ENCODE measurements around the gene WDFY4. TPM values are rescaled to one million over a fixed set of nuclear protein-coding genes. Genes with fewer than 3 reads are reported as not detected.

The WDFY4 gene
- total RNA-seq, 1 donor from 2014 or later = 6.4 TPM

DNA sequence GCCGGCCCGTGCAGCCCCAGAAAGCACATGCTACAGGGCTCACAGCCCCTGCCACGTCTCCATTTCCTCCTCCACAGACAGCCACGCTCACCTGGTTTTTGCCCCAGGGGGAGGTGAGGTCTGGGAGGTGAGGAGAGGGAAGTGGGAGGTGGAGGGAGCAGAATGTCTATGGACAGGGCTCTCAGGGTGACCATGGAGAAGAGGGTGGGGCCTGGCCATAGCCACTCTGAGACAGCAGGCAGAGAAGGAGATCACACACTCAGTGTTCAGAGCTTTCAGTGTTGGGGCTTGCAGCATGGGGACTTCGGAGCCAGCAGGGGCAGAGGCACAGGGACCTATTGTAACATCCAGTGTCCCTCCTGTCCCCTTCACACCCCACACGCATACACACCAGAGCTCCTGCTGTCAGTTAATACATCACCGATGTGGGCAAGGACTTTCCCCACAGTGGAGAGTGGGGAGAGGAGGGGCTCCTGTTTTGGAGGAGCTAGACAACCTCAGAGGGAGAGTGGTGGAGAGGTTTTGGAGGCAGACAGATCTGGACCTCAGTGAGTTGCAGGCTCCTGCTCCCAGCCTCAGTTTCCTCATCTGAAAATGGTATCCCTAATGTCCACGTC lies 14.4 kb downstream of the WDFY4 start:
- no peak overlapping the region for H3K27ac ChIP-seq
- intact Hi-C loops (cut with DNase I) = no loop called here
- H3K4me1 ChIP-seq = no peaks in the 10 kb centered on the region
- peak in 1 of 2 donors; percentile 80 for DNase-seq (ENCODE audit: extremely low spot score in 2 of 2)
- H3K36me3 ChIP-seq = no peaks in the 10 kb centered on the region
- no peak overlapping the region for H3K4me3 ChIP-seq
- no peaks in the 10 kb centered on the region for H3K27me3 ChIP-seq
- no peak for TF ChIP-seq POLR2A (IDR thresholded peaks at IDR 0.05)
- TF ChIP-seq, protein P1, sequence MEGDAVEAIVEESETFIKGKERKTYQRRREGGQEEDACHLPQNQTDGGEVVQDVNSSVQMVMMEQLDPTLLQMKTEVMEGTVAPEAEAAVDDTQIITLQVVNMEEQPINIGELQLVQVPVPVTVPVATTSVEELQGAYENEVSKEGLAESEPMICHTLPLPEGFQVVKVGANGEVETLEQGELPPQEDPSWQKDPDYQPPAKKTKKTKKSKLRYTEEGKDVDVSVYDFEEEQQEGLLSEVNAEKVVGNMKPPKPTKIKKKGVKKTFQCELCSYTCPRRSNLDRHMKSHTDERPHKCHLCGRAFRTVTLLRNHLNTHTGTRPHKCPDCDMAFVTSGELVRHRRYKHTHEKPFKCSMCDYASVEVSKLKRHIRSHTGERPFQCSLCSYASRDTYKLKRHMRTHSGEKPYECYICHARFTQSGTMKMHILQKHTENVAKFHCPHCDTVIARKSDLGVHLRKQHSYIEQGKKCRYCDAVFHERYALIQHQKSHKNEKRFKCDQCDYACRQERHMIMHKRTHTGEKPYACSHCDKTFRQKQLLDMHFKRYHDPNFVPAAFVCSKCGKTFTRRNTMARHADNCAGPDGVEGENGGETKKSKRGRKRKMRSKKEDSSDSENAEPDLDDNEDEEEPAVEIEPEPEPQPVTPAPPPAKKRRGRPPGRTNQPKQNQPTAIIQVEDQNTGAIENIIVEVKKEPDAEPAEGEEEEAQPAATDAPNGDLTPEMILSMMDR (IDR thresholded peaks at IDR 0.05) = no peak
- no peak for TF ChIP-seq POLR2AphosphoS5 (IDR thresholded peaks at IDR 0.05; ENCODE audit: insufficient read depth in 1 of 2, low read depth in 1 of 2)
- no peaks in the 10 kb centered on the region for H3K9me3 ChIP-seq

DNA sequence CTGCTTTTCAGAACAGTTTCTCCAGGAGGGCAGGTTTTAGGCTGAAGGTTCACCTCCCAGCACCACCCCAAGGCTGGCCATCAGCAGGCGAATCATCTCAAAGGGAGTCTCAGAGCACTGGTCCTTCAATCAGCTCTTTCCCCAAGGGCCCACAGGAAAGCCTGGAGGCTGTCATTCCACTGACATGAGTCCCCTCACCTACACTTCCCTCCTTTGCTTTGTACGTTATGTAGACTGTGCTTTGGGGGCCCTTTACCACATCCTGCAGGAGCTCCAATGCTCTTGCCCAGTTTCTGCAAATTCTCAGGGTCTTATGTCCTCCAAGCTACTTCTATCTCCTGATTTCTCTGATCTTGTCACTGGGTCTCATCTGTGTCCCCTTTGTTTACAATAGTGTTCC lies 15.4 kb downstream of the WDFY4 start:
- intact Hi-C loops (cut with DNase I) = no loop called here
- H3K4me1 ChIP-seq = no peaks in the 10 kb centered on the region
- peak in 1 of 2 donors; percentile 49 for DNase-seq (ENCODE audit: extremely low spot score in 2 of 2)
- H3K27ac ChIP-seq = no peak overlapping the region
- no peaks in the 10 kb centered on the region for H3K9me3 ChIP-seq
- H3K36me3 ChIP-seq = no peaks in the 10 kb centered on the region
- H3K4me3 ChIP-seq = no peak overlapping the region
- no peak for TF ChIP-seq POLR2A (IDR thresholded peaks at IDR 0.05)
- TF ChIP-seq POLR2AphosphoS5 (IDR thresholded peaks at IDR 0.05; ENCODE audit: insufficient read depth in 1 of 2, low read depth in 1 of 2) = no peak
- TF ChIP-seq, protein P1 (IDR thresholded peaks at IDR 0.05) = no peak
- no peaks in the 10 kb centered on the region for H3K27me3 ChIP-seq

DNA sequence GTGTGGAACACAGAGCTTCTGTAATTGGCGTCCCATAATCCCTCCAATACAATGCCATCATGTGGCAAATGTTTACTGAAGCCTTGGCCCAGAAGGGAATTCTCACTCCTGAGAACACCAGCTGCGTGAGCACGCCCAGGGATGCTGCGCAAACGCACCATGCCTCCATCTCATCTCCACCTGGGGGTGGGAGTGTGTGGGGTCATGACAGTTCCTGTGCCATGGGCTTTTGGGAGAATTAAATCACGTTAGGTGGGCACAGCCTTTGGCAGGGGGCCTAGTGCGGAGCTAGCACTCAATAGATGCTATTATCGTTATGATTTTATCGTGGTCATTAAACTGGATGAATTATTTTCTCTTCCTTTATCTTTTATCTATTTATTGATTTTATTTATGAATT lies 15.8 kb downstream of the WDFY4 start:
- TF ChIP-seq, protein P1 (IDR thresholded peaks at IDR 0.05) = no peak
- TF ChIP-seq POLR2AphosphoS5 (IDR thresholded peaks at IDR 0.05; ENCODE audit: insufficient read depth in 1 of 2, low read depth in 1 of 2) (no peak), POLR2A (IDR thresholded peaks at IDR 0.05) (no peak)
- H3K9me3 ChIP-seq = no peaks in the 10 kb centered on the region

DNA sequence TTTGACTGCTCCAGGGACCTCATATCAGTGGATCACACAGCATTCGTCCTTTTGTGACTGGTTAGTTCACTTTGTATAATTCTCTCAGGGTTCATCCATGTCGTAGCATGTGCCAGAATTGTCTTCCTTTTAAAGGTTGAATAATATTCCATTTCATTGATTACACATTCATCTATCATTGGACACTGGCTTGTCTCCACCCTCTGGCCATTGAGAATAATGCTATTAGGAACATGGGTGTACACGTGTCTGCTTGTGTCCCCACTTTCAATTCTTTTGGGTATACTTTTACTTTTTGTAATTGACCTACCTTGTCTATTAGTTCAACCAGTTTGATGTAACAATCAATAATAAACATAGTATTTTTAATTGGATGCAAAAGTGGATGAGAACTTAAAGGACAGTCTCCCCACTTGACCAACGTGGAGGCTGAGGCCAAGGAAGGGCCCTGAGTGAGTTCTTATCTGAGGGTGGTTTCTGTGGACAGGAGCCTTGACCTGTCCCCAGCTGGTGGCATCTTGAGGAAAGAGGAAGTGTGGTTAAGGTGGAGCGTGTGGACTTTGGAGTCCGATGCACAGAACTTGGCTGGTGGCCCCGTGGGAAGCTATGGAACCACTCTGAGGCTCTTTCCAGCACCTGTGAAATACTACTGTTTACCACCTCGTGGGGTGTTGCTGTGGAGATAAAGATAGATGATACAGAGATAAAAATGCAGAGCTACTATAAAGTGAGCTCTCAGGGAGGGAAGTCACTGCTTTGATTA lies 16.6 kb downstream of the WDFY4 start:
- no peaks in the 10 kb centered on the region for H3K27me3 ChIP-seq
- no peak overlapping the region for H3K4me3 ChIP-seq
- H3K4me1 ChIP-seq = no peaks in the 10 kb centered on the region
- no peaks in the 10 kb centered on the region for H3K9me3 ChIP-seq
- H3K36me3 ChIP-seq = no peaks in the 10 kb centered on the region
- DNase-seq (ENCODE audit: extremely low spot score in 2 of 2) = peak in 1 of 2 donors; percentile 32
- TF ChIP-seq, protein P1 (IDR thresholded peaks at IDR 0.05) = no peak
- TF ChIP-seq POLR2AphosphoS5 (IDR thresholded peaks at IDR 0.05; ENCODE audit: insufficient read depth in 1 of 2, low read depth in 1 of 2) (no peak), POLR2A (IDR thresholded peaks at IDR 0.05) (no peak)
- intact Hi-C loops (cut with DNase I) = no loop called here
- no peak overlapping the region for H3K27ac ChIP-seq

More for the DNA sequence above, 15.8 kb downstream of the WDFY4 start:
- Histone ChIP-seq H3K4me1 (no peaks in the 10 kb centered on the region), H3K4me3 (no peak overlapping the region), H3K36me3 (no peaks in the 10 kb centered on the region), H3K27me3 (no peaks in the 10 kb centered on the region), H3K27ac (no peak overlapping the region)
- DNase-seq (ENCODE audit: extremely low spot score in 2 of 2) = peak in 1 of 2 donors; percentile 20
- intact Hi-C loops (cut with DNase I) = no loop called here

DNA sequence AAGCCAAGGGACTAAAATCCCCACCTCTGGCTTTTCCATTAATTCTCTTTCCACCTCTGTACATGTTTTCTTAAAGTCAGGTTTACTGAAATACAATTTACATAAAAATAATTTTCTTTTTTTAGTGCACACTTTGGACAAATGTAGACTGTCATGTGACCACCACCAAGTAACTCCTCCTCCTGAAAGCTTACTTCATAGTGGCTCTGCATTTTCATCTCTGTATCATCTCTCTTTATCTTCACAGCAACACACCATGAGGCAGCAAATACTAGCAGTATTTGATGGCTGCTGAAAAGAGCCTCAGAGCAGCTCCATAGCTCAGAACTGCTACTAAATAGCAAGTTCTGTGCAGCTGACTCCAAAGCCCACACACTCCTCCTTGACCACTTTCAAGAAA lies 17.3 kb downstream of the WDFY4 start:
- no peak for DNase-seq (ENCODE audit: extremely low spot score in 2 of 2)
- H3K4me1 ChIP-seq = no peaks in the 10 kb centered on the region
- TF ChIP-seq POLR2A (IDR thresholded peaks at IDR 0.05) = no peak
- TF ChIP-seq POLR2AphosphoS5 (IDR thresholded peaks at IDR 0.05; ENCODE audit: insufficient read depth in 1 of 2, low read depth in 1 of 2) = no peak
- TF ChIP-seq, protein P1 (IDR thresholded peaks at IDR 0.05) = no peak
- H3K27ac ChIP-seq = no peak overlapping the region
- no peaks in the 10 kb centered on the region for H3K9me3 ChIP-seq
- no peaks in the 10 kb centered on the region for H3K36me3 ChIP-seq
- no peaks in the 10 kb centered on the region for H3K27me3 ChIP-seq
- no peak overlapping the region for H3K4me3 ChIP-seq
- intact Hi-C loops (cut with DNase I) = no loop called here
